Daoy (cell line): ENCODE measurements around the gene AXL. TPM values are rescaled to one million over a fixed set of nuclear protein-coding genes. Genes with fewer than 3 reads are reported as not detected.
"Not testable (repeated sequence)": the region's sequence is repeated elsewhere in the genome, so short reads cannot be mapped to it uniquely, and the experiment has no call there.

Source experiments
- DNase-seq: peaks from one replicate; pipeline ENCODE4 v3.0.0-alpha.2; 2015; ENCODE audit warnings: low read depth
- total RNA-seq: library from RNA; depleted of rRNA; stranded (reverse); fragments of >200 nt; shearing (Covaris generic); gene quantifications from 2 replicates; pipeline ENCODE4 v1.2.3, GENCODE V29; 2014; rRNA removed

AXL gene
- total RNA-seq, result 170 and 174 TPM in 2 replicates

GRCh38 chr19:41218615-41219507 is at the start of gene AXL:
Gene AXL, plus strand, starts transcription at chr19:41219223. Its CDS starts 170 bp downstream, at chr19:41219393.
- DNase-seq, result peak; percentile 73

- DNase-seq, result no peak
These were observed 46.5 kb upstream of the AXL start for GRCh38 chr19:41172297-41173164.

GRCh38 chr19:41174297-41174928 is 44.6 kb upstream of the AXL start:
- no peak for DNase-seq

- DNase-seq, result peak; percentile 86
These were observed 42.9 kb upstream of the AXL start for GRCh38 chr19:41175801-41176777.

GRCh38 chr19:41180173-41180572 is 38.9 kb upstream of the AXL start:
- DNase-seq, result not testable (repeated sequence)

GRCh38 chr19:41186971-41187883 is 31.8 kb upstream of the AXL start:
- no peak for DNase-seq

- DNase-seq, result no peak
These were observed 31.1 kb upstream of the AXL start for GRCh38 chr19:41187884-41188279.

GRCh38 chr19:41189425-41190065 is 29.5 kb upstream of the AXL start:
- no peak for DNase-seq

GRCh38 chr19:41192574-41193429 is 26.2 kb upstream of the AXL start, which contains the start of gene CYP2S1:
Gene CYP2S1, plus strand, starts transcription at chr19:41193219. Its CDS starts 46 bp downstream, at chr19:41193265.
- peak; percentile 65 for DNase-seq

GRCh38 chr19:41193430-41194156 is 25.4 kb upstream of the AXL start:
- DNase-seq, result no peak

GRCh38 chr19:41194157-41194552 is 24.9 kb upstream of the AXL start:
- no peak for DNase-seq

- peak; percentile 71 for DNase-seq
These were observed 23.1 kb upstream of the AXL start for GRCh38 chr19:41195675-41196497.

- no peak for DNase-seq
These were observed 20.5 kb upstream of the AXL start for GRCh38 chr19:41198559-41198958.

GRCh38 chr19:41203371-41203770 is 15.7 kb upstream of the AXL start:
- no peak for DNase-seq

- DNase-seq, result peak; percentile 82
These were observed 14.7 kb upstream of the AXL start for GRCh38 chr19:41204338-41204737.

GRCh38 chr19:41205995-41206394 is 13.0 kb upstream of the AXL start:
- peak; percentile 41 for DNase-seq

GRCh38 chr19:41206456-41206855 is 12.6 kb upstream of the AXL start:
- no peak for DNase-seq
